GM12878 (cell line): Measurements from ENCODE around the gene ADAMTS2. TPM values are rescaled to one million over a fixed set of nuclear protein-coding genes. Genes with fewer than 3 reads are reported as not detected.

Experiments
- ATAC-seq: fragments of 200-7000 bp; cut with Tn5 transposase; 3 replicates; pipeline ENCODE4 v1.9.1; 2020; ENCODE audit warnings: mild to moderate bottlenecking, moderate library complexity
- BruUV-seq: library from RNA; stranded (reverse); fragments of 400-500 nt; replicated peaks from 2 replicates; lab custom pipeline; 2021; lab: Mats Ljungman, UMichigan
- CTCF ChIA-PET: fragments of 300-600 bp; sonication (Branson Sonifier 250); formaldehyde crosslinking; extraction: SDS; loops from one replicate; lab custom pipeline; 2021; ENCODE audit warnings: inconsistent platforms; lab: Yijun Ruan, JAX
- POLR2A ChIA-PET: fragments of 350-600 bp; formaldehyde crosslinking; extraction: SDS; loops from one replicate; lab custom pipeline; 2021; ENCODE audit warnings: inconsistent platforms; lab: Charles Lee
- RAD21 ChIA-PET: fragments of 300-600 bp; sonication (Branson Sonifier 250); formaldehyde crosslinking; loops from one replicate; lab custom pipeline; 2023; ENCODE audit warnings: antibody characterized with exemption; ENCODE audit not compliant: unreplicated experiment; lab: Charles Lee
- SMC1A ChIA-PET: fragments of 300-600 bp; sonication (Branson Sonifier 250); formaldehyde crosslinking; loops from one replicate; lab custom pipeline; 2023; ENCODE audit not compliant: unreplicated experiment, uncharacterized antibody; lab: Charles Lee
- DNase-seq: peaks from one replicate; pipeline ENCODE4 v3.0.0-alpha.2; 2011; ENCODE audit warnings: low read depth, low spot score
- FAIRE-seq: peaks from 3 replicates; lab custom pipeline; 2011; peaks lifted over from hg19 to GRCh38; lab: Jason Lieb, UNC
- H2AFZ ChIP-seq: 2 replicates; pipeline ENCODE4 v1.6.0; 2011; ENCODE audit warnings: low read depth, low read length, control low read depth; ENCODE audit not compliant: control insufficient read depth
- H3K27ac ChIP-seq: 2 replicates; pipeline ENCODE4 v1.5.1; 2011; ENCODE audit warnings: control low read depth; ENCODE audit not compliant: control insufficient read depth, insufficient read depth
- H3K27me3 ChIP-seq, 2 experiments: replicated peaks in 1 of 2; 2 replicates each; pipeline versions ENCODE4 v1.6.0 to v1.6.1; 2011; ENCODE audit warnings: low read length in 1 of 2; ENCODE audit not compliant: control insufficient read depth in 2 of 2, insufficient read depth in 2 of 2
- H3K36me3 ChIP-seq, 2 experiments: 2 replicates each; pipeline ENCODE4 v1.5.1; 2011; ENCODE audit warnings: low read length in 1 of 2; ENCODE audit not compliant: control insufficient read depth in 2 of 2, insufficient read depth in 2 of 2
- H3K4me1 ChIP-seq: 2 replicates; pipeline ENCODE4 v1.6.1; 2011; ENCODE audit warnings: mild to moderate bottlenecking, low read length, moderate library complexity, mixed read lengths; ENCODE audit not compliant: control insufficient read depth, insufficient read depth
- H3K4me2 ChIP-seq: 2 replicates; pipeline ENCODE4 v1.6.0; 2011; ENCODE audit warnings: control low read depth; ENCODE audit not compliant: control insufficient read depth, insufficient read depth
- H3K4me3 ChIP-seq: fragments of 200-600 bp; sonication (generic); 2 replicates; pipeline ENCODE4 v1.5.1; 2016
- H3K79me2 ChIP-seq: 2 replicates; pipeline ENCODE4 v1.6.0; 2011; ENCODE audit warnings: low read length; ENCODE audit not compliant: control insufficient read depth, insufficient read depth
- H3K9ac ChIP-seq: 2 replicates; pipeline ENCODE4 v1.8.0; 2011; ENCODE audit warnings: low read length, control low read depth, mixed read lengths; ENCODE audit not compliant: control insufficient read depth, insufficient read depth
- H3K9me3 ChIP-seq: replicated peaks from 3 replicates; pipeline ENCODE4 v1.5.1; 2011; ENCODE audit warnings: mild to moderate bottlenecking, low read length; ENCODE audit not compliant: control insufficient read depth, insufficient read depth
- H4K20me1 ChIP-seq: 2 replicates; pipeline ENCODE4 v1.6.0; 2011; ENCODE audit not compliant: control insufficient read depth, insufficient read depth
- ATF2 ChIP-seq: IDR thresholded peaks from 2 replicates; pipeline ENCODE4 v1.6.1; 2012; ENCODE audit warnings: low read length, inconsistent platforms
- BCLAF1 ChIP-seq: fragments of 450-650 bp; IDR thresholded peaks from 2 replicates; pipeline ENCODE4 v1.6.1; 2017; ENCODE audit warnings: antibody characterized with exemption, mild to moderate bottlenecking, moderate library complexity
- CREB1 ChIP-seq: IDR thresholded peaks from 2 replicates; pipeline ENCODE4 v1.6.1; 2012; ENCODE audit warnings: low read depth, mild to moderate bottlenecking, inconsistent platforms
- GABPA ChIP-seq: IDR thresholded peaks from 2 replicates; pipeline ENCODE4 v1.6.1; 2014; ENCODE audit warnings: antibody characterized with exemption, low read depth, mild to moderate bottlenecking, inconsistent platforms
- JUND ChIP-seq: IDR thresholded peaks from 2 replicates; pipeline ENCODE4 v1.6.1; 2012; ENCODE audit warnings: low read depth, mild to moderate bottlenecking, low read length, improper control_type of control experiment, moderate library complexity
- KAT2A ChIP-seq: conservative IDR thresholded peaks from 2 replicates; pipeline ENCODE4 v1.6.1; 2011; ENCODE audit warnings: low read depth, low read length; ENCODE audit not compliant: control insufficient read depth
- KLF5 ChIP-seq: fragments of 450-650 bp; IDR thresholded peaks from 2 replicates; pipeline ENCODE4 v1.6.1; 2014; ENCODE audit warnings: mild to moderate bottlenecking; ENCODE audit not compliant: partially characterized antibody
- NFYB ChIP-seq: IDR thresholded peaks from 2 replicates; pipeline ENCODE4 v1.6.1; 2011; ENCODE audit warnings: low read depth, mild to moderate bottlenecking, low read length, improper control_type of control experiment, moderate library complexity; ENCODE audit not compliant: insufficient read depth
- POLR2A ChIP-seq: IDR thresholded peaks from 2 replicates; pipeline ENCODE4 v1.6.1; 2011; ENCODE audit warnings: low read depth, mild to moderate bottlenecking, low read length
- SIN3A ChIP-seq: IDR thresholded peaks from 2 replicates; pipeline ENCODE4 v1.6.1; 2012; ENCODE audit warnings: low read depth, low read length, improper control_type of control experiment
- SMAD1 ChIP-seq: fragments of 450-650 bp; IDR thresholded peaks from 2 replicates; pipeline ENCODE4 v1.6.1; 2018; ENCODE audit warnings: mild to moderate bottlenecking, low read depth; ENCODE audit not compliant: partially characterized antibody
- ZSCAN29 ChIP-seq: fragments of 450-650 bp; IDR thresholded peaks from 2 replicates; pipeline ENCODE4 v1.6.1; 2017; ENCODE audit warnings: mild to moderate bottlenecking, moderate library complexity
- WGBS: methylation state at CpG from one replicate; pipeline ENCODE4 v1.1.6; 2016; ENCODE audit warnings: low lambda C conversion rate; ENCODE audit not compliant: insufficient replicate concordance, insufficient coverage; ENCODE audit errors: missing lambda C conversion rate; 5-methylcytosine and 5-hydroxymethylcytosine counted together
- in situ Hi-C: fragments of 300-500 bp; cut with MboI; formaldehyde crosslinking; loops from 9 replicates; pipeline ENCODE4 v1.14.3; 2018; ENCODE audit warnings: mixed read lengths
- intact Hi-C: fragments of 100-400 bp; cut with micrococcal nuclease; formaldehyde crosslinking; loops from one replicate; pipeline ENCODE4 v1.14.2; 2022; ENCODE audit not compliant: unreplicated experiment
- polyA plus RNA-seq, 11 experiments: library from polyadenylated mRNA; depleted of rRNA in 4 of 11; unstranded in 6 of 11; stranded (reverse) in 5 of 11; fragments of >200 nt; fragmentation: Nextera tagmentation in 4 of 11; fragmentation: Illumina TruSeq in 1 of 11; extraction: Ambion mirVana in 4 of 11; extraction: Trizol in 1 of 11; gene quantifications; 1 replicate in 1 of 11; 2 replicates in 10 of 11; pipeline versions ENCODE4 v1.2.1 to v1.2.3, GENCODE V29; 2011 to 2016; ENCODE audit warnings: inconsistent platforms in 2 of 11, missing spikeins in 2 of 11, low read depth in 1 of 11
- total RNA-seq, 4 experiments: library from RNA; depleted of rRNA in 3 of 4; stranded (reverse); fragments of >200 nt in 3 of 4; fragmentation: Illumina TruSeq in 1 of 4; extraction: Trizol in 1 of 4; gene quantifications; 2 replicates each; pipeline versions ENCODE4 v1.2.1 to v1.2.3, GENCODE V29; 2013 to 2021
- TF ChIP-seq, protein P1 (sequence below): fragments of 450-650 bp; IDR thresholded peaks from 2 replicates; pipeline ENCODE4 v1.6.1; 2018; ENCODE audit warnings: mild to moderate bottlenecking, low read depth, moderate library complexity; ENCODE audit not compliant: partially characterized antibody

ADAMTS2 gene
- total and polyA plus RNA-seq, 10 of the 15 experiments (the other 5 are each of a cell fraction or from before 2014, with no cell fraction given) = 0.03 to 0.05 TPM; not detected in 8

- TF ChIP-seq NFYB = no peak
- TF ChIP-seq ATF2 = no peak
These were observed 192.9 kb downstream of the ADAMTS2 start (continued) for GRCh38 chr5:179152144-179152895.

GRCh38 chr5:179151286-179152118 is 193.8 kb downstream of the ADAMTS2 start:
- RAD21 ChIA-PET = no interaction called here
- Histone ChIP-seq H3K9me3 (peaks cover 6% of the 10 kb centered on the region; the same call in 1 of the 3 replicates), H3K36me3 (no peaks in the 10 kb centered on the region), H3K27me3 (no peaks in the 10 kb centered on the region), H3K4me1 (no peaks in the 10 kb centered on the region), H3K79me2 (no peaks in the 10 kb centered on the region), H4K20me1 (no peaks in the 10 kb centered on the region), H3K4me3 (no peak overlapping the region), H3K4me2 (no peak overlapping the region), H3K27ac (no peak overlapping the region), H3K9ac (no peak overlapping the region), H2AFZ (no peak overlapping the region)
- BruUV-seq = no TSS peak
- POLR2A ChIA-PET = no interaction called here
- DNase-seq (no peak), FAIRE-seq (no peak), ATAC-seq (no peak)
- SMC1A ChIA-PET = no interaction called here
- intact Hi-C loops = no loop called here
- in situ Hi-C loops = no loop called here
- CTCF ChIA-PET = no interaction called here
- WGBS = 28% methylated on average over 7 of the region's 11 CpGs
- TF ChIP-seq CREB1 (no peak), SIN3A (no peak), POLR2A (no peak), SMAD1 (no peak), BCLAF1 (no peak), GABPA (no peak), JUND (no peak), KLF5 (no peak), ZSCAN29 (no peak), KAT2A (no peak)
- TF ChIP-seq, protein P1, sequence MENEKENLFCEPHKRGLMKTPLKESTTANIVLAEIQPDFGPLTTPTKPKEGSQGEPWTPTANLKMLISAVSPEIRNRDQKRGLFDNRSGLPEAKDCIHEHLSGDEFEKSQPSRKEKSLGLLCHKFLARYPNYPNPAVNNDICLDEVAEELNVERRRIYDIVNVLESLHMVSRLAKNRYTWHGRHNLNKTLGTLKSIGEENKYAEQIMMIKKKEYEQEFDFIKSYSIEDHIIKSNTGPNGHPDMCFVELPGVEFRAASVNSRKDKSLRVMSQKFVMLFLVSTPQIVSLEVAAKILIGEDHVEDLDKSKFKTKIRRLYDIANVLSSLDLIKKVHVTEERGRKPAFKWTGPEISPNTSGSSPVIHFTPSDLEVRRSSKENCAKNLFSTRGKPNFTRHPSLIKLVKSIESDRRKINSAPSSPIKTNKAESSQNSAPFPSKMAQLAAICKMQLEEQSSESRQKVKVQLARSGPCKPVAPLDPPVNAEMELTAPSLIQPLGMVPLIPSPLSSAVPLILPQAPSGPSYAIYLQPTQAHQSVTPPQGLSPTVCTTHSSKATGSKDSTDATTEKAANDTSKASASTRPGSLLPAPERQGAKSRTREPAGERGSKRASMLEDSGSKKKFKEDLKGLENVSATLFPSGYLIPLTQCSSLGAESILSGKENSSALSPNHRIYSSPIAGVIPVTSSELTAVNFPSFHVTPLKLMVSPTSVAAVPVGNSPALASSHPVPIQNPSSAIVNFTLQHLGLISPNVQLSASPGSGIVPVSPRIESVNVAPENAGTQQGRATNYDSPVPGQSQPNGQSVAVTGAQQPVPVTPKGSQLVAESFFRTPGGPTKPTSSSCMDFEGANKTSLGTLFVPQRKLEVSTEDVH = no peak
